ENCODE measurements around the gene FCMR.
"Not testable (repeated sequence)": the region's sequence is repeated elsewhere in the genome, so short reads cannot be mapped to it uniquely, and the experiment has no call there.

Gene FCMR

GRCh38 chr1:206868264-206868663 is 53.5 kb downstream of the FCMR start:
- DNase-seq = no peak

- no peak for DNase-seq
Observed at GRCh38 chr1:206867716-206868115, 54.0 kb downstream of the FCMR start.

GRCh38 chr1:206867239-206867638 is 54.5 kb downstream of the FCMR start:
- no peak for DNase-seq

DNA sequence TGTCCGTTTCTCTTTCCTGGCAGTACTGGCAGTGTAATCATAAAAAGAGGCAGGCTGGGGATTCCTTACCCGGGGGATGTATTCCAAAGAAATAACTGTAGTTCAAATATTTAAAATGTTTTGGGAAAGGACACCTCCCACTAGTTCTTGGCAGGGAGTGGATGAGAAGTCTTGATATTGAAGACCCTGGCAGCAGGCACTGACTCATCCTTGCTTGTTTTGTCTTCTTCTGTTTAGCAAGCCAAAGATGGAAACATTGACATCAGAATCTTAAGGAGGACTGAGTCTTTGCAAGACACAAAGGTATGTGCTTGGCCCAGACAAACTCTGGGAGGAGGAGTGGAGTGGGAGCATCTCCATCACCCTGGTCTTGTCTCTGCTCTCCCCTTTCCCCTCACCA is 55.7 kb downstream of the FCMR start:
- DNase-seq = no peak

GRCh38 chr1:206864939-206865671 is 56.6 kb downstream of the FCMR start, which contains the start of gene IL20:
Gene IL20 (plus strand): TSS chr1:206865623. CDS start chr1:206865853, 230 bp downstream.
- DNase-seq = peak; percentile 34

- DNase-seq = no peak
Observed at GRCh38 chr1:206863266-206863665, 58.5 kb downstream of the FCMR start.

GRCh38 chr1:206860165-206860564 is 61.6 kb downstream of the FCMR start:
- DNase-seq = no peak

- DNase-seq = no peak
Observed at GRCh38 chr1:206859082-206859521, 62.6 kb downstream of the FCMR start.

DNA sequence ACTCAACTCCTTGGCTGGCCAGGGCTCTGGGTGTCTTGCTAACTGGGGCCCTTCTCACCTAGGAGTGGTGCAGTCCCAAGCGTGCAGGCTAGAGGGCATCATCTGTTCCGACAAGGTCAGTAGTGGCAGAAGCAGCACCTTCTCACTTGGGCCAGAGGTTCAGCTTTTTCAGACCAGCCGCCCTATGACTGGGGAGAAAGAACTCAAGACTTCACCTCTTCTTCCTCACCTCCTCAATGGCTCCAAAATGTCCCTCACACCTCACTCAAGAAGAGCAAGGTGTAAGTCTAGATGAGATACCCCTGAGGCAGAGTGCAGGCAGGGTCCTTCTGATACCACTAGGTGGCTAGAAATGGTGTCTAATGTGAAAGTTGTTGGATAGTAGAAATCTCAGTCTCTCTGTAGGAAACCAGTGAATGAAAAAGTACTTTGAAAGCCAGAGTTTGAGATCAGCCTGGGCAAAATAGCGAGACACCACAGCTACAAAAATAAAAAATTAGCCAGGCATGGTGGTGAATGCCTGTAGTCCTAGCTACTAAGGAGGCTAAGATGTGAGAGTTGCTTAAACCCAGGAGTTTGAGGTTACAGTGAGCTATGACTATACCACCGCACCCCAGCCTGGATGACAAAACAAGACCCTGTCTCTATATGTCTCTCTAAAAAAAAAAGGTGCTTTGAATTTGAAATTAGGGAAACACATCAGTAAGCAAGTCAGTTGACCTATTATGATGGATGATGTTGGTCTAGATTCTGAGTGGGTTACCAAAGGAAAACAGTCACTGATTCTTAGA is 64.9 kb downstream of the FCMR start:
- DNase-seq = no peak

- DNase-seq = no peak
Observed at GRCh38 chr1:206855859-206856258, 65.9 kb downstream of the FCMR start.

DNA sequence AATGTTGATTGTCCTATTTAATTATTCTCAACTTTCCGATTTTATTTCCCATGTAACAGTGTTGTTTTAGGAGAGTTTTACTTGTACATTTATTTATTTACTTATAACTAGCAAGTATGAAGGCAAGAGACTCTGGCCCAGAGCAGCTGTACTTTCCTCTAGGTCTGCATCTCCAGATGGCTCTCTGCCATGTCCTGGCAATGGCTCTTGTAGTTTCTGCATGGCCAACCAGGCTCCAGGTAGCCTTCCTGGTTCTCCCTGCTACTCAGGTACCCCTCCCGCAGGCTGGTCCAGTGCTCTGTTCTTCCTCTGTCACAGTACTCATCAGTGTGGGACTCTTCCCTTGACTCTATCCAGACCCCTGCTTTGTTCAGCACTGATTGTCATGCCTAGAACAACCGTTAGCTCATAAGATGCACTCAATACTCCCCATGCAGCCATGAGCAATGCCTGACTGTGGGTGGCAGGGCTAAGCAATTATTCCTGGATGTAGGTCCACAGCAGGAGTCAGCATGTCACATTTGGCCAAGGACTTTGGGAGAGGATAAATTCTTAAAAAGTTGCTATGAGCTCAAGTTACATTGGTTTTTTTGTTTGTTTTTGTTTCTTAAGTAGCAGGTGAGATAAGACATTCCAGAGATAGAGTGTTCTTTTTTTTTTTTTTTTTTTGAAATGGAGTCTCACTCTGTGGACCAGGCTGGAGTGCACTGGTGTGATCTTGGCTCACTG is 67.2 kb downstream of the FCMR start:
- no peak for DNase-seq

GRCh38 chr1:206853696-206854095 is 68.0 kb downstream of the FCMR start:
- DNase-seq = not testable (repeated sequence)

Measured in DMS 273 treated with DMSO at 0.1 percent for 48 hours (cell line).